A204.1 (cell line): ENCODE results near the gene FAM227B.
"Not testable (repeated sequence)": the region's sequence is repeated elsewhere in the genome, so short reads cannot be mapped to it uniquely, and the experiment has no call there.

Experiments used
- FAIRE-seq: peaks from 2 replicates; lab custom pipeline; 2012; peaks lifted over from hg19 to GRCh38; lab: Jason Lieb, UNC

FAM227B gene

GRCh38 chr15:49372366-49372765, 248.3 kb downstream of the FAM227B start:
- no peak for FAIRE-seq

DNA sequence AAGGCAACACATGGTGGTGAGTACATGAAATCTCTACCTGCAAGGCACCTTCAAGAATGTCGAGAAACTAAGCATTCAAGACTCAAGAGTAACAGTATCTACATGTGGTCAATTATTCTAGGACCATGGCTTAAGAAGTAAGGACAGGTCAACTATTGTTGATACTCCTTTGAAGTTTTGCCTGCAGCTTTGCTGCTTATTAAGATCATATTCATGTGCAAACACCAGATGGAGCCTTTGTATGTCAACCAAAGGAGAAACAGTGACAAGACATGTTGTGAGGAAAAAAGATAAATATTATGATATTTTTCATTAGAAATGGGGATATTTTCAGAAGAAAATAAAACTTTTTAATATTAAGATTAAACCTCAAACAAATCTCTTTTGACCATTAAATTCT, 249.8 kb downstream of the FAM227B start:
- peak; percentile 32 for FAIRE-seq

DNA sequence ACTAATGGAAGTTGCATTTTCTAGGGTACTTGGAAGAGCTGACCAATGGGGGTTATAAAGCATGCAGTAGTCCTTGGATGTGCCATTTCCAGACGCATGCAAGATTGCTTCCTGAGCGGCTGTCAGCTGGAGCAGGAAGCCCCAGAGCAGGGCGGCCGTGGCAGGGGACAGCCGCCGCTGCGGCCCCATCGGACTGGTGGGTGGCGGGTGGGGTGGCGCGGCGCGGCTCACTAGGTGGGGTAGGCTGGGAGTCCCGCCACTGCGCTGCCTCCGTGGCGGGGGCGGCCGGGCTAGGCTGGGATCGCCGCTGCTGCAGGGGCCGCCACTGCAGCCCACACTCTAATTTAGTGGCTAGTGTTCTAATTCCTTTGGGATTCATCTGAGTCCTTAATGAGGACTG, 254.1 kb downstream of the FAM227B start:
- FAIRE-seq = no peak

DNA sequence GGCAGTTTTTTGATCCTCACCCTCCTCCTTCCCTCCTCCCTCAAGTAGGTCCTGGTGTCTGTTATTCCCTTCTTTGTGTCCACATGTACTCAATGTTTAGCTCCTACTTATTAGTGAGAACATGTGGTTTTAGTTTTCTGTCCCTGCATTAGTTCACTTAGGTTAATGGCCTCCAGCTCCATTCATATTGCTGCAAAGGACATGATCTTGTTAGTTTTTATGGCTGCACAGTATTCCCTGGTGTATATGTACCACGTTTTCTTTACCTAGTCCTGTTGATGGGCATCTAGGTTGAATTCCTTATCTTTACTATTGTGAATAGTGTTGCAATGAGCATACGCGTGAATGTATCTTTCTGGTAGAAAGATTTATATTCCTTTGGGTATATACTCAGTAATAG, 259.2 kb downstream of the FAM227B start:
- no peak for FAIRE-seq

DNA sequence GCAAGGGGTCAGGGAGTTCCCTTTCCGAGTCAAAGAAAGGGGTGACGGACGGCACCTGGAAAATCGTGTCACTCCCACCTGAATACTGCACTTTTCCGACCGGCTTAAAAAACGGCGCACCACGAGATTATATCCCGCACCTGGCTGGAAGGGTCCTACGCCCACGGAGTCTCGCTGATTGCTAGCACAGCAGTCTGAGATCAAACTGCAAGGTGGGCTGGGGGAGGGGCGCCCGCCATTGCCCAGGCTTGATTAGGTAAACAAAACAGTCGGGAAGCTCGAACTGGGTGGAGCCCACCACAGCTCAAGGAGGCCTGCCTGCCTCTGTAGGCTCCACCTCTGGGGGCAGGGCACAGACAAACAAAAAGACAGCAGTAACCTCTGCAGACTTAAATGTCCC, 266.2 kb downstream of the FAM227B start:
- FAIRE-seq = not testable (repeated sequence)

GRCh38 chr15:49343546-49343945, 277.1 kb downstream of the FAM227B start:
- no peak for FAIRE-seq

DNA sequence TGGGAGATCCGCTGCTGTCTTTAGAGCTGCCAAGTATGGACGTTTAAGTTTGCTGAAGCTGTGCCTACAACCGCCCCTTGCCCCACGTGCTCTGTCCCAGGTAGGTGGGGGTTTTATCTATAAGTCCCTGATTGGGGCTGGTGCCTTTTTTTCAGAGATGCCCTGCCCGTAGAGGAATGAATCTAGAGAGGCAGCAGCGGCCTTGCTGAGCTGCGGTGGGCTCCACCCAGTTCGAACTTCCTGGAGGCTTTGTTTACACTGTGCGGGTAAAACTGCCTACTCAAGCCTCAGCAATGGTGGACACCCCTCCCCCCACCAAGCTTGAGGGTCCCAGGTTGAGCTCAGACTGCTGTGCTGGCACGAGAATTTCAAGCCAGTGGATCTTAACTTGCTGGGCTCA, 281.0 kb downstream of the FAM227B start:
- no peak for FAIRE-seq

DNA sequence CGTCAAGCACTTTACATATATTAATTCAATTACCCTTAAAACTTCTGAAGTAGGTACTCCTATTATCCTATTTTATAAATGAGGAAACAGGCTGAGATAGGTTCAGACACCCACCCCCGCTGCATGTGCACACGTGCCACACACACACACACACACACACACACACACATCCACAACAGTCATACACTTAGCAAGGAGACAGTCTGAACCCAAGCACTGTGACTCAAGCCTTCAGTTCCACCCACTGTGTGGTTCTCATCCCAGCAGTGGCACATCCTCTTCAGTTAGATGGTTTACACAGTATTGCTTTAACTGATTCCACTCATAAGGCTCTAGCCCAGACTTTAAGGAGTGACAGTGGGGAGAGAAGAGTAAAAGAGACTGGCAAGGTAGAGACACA, 288.7 kb downstream of the FAM227B start:
- no peak for FAIRE-seq

DNA sequence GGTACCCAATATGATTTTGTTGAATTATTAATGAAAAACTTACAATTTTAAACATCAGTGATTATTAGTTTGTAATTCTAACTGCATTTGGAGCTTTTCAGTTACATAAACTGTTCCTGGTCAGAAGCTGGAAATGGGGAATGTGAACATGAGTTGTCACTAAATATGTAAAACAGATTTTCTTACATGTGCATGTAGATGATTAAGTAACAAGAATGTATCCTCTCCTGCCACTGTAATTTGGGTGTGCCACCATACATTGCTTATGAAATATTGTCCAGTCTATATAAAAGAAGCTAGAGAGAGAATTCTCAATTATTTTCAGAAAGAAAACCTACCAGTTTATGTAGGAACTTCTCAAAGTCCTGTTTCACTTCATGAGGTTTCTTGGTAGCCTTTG, 289.2 kb downstream of the FAM227B start:
- FAIRE-seq = no peak

DNA sequence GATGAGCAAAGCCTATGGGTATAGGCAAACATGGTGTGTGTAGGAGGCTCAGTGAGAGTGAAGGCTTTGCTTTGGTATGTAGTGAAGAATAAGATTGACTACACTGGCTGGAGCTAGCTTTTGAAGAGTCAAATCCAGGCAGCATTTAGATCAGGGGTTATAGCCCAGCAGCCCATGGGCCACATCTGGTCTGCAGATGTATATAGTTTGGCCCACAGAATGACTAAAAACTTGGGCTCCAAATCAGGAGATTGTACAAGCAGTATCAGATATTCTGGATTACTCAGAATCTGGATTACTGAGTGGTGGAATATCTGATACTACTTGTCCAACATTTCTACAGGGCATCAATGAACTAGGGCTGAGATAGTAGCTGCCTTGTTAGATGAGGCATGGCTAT, 290.5 kb downstream of the FAM227B start:
- FAIRE-seq = no peak

DNA sequence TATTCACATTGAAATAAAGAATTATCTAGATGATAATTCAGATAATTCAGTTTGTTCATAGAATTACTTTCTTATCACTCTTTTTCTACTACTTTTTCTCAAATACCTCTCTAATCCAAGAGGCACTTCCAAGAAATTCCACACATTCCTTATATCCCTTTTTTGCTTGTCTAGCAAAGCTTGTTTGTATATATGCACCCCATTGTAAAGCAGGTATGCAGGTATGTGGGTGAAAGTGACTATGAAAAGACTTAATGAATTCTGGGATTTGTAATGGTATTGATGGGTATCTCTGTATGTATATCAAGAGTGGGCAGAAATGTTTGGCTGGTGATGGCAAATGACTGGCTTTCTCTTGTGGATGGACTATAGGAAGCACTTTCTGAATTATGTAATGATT, 291.7 kb downstream of the FAM227B start:
- no peak for FAIRE-seq

- FAIRE-seq = no peak
Measured at GRCh38 chr15:49327927-49328326, 292.7 kb downstream of the FAM227B start.

GRCh38 chr15:49323207-49323606, 297.4 kb downstream of the FAM227B start:
- FAIRE-seq = no peak

GRCh38 chr15:49320351-49320750, 300.3 kb downstream of the FAM227B start:
- FAIRE-seq = no peak

DNA sequence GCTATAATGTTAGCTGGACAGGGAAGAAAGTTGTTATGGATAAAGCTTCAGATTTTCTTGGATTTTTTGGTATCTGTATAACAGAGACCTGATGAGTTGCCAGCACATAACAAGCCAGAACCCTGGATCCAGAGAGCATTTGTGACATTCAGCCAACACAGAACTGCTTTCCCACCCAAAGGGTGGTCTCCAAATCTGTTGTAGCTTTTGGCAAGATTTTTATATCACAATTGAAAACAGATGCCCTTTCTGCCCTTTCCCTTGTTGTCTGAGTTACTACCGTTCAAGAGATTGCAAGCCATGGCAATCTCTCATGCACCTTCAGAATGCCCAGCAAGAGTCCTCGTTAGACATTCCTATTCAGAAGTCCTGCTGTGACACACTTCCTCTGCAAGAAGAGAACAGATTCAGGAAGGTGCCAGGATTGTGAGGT, 305.2 kb downstream of the FAM227B start:
- no peak for FAIRE-seq

DNA sequence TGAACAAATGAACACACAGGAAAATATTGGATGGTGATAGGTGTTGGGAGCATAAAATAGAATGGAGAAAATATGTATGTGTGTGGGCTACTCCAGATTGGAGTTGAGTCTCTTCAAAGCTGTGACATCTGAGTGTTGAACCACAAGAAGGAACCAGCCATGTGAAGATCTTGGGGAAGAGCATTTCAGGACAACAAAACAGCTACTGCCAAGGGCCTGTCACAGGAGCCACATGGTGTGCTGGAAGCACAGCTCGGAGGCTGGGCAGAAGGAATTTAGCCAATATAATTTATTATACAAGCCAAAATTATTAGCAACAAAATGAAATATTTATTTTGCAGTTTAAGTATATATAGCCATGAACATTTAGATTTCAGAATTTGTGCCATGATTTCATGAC, 305.9 kb downstream of the FAM227B start:
- FAIRE-seq = no peak

DNA sequence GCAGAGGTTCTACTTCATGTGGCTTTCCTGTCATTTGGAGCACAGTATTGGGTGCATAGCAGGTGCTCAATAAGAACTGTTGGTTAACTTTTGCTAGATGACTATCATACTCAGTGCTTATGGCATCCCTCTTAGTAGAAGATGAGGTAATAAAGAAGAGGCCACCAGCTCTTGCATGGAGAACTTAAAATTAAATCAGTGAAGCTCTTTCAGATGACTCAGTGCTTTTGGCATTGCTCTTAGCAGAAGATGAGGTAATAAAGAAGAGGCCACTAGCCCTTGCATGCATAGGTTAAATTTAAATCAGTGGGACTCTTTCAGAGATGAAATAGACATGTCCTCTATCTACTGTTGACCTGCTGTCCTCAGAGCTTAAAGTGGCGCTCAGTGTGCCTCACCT, 307.0 kb downstream of the FAM227B start:
- FAIRE-seq = no peak

DNA sequence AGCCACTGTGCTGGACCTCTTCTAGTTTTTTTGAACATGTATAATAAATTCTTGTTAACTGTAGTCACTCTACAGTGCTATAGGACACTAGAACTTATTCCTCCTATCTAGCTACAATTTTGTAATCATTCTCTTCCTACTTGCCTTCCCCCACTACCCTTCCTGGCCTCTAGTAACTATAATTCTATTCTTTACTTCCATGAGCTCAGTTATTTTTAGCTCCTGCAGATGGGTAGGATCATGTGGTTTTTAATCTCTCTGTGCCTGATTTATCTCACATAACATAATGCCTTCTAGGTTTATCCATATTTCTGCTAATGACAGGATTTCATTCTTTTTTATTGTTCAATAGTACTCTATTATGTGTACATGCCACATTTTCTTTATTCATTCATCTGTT, 310.7 kb downstream of the FAM227B start:
- FAIRE-seq = no peak

DNA sequence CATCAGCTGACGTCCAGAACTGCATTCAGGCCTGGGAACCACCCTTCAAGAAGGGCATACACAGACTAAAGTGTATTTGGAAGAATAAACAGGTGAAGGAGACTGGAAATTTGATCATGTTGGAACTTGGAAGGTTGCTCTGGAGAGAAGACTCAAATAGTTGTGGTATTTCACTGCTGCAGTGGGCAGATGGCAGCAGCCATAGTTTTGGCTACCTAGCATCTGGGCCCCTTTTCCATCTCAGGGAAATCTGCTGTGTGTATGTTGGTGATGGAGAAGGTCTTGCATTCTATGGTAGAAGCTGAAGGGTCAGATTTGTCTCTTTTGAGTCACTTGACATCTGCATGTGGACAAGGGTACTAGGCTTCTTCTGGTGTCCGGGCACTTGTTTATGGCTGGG, 311.9 kb downstream of the FAM227B start:
- no peak for FAIRE-seq

GRCh38 chr15:49306551-49306950, 314.1 kb downstream of the FAM227B start:
- no peak for FAIRE-seq

GRCh38 chr15:49303003-49303402, 317.6 kb downstream of the FAM227B start:
- no peak for FAIRE-seq

DNA sequence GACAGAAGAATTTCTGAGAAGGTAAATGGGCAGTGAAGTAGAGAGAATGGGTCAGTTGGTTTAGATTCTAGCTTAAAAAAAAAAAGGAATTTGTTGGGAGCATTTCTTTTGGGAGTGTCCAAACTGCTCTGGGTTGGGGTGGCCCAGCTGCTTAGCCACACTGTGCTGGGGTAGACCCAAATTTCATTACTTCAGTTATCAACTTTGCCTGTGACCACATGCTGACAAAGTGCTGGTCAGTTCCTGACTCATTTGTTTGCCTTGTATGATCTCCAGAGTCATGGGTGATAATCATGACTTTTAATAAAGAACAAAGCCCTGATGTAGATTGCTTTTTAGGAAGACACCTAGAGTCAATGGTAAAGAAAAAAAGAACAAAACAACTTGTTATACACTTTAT, 319.1 kb downstream of the FAM227B start:
- FAIRE-seq = no peak

DNA sequence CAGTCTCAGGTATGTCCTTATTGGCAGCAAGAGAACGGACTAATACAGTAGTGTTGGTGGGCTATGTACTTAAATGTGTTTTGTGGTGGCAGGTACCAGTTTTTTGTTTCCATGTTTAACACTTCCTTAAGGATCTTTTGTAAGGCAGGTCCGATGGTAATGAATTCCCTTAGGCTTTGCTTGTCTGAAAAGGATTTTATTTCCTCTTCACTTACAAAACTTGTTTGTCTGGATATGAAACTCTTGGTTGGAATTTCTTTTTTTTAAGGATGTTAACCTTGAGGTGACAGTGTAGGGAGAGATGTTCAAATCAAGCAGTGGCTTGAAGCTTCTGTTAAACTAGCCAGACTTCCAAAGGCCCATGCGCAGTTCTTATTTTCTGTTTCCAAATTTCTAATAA, 319.8 kb downstream of the FAM227B start:
- FAIRE-seq = no peak

DNA sequence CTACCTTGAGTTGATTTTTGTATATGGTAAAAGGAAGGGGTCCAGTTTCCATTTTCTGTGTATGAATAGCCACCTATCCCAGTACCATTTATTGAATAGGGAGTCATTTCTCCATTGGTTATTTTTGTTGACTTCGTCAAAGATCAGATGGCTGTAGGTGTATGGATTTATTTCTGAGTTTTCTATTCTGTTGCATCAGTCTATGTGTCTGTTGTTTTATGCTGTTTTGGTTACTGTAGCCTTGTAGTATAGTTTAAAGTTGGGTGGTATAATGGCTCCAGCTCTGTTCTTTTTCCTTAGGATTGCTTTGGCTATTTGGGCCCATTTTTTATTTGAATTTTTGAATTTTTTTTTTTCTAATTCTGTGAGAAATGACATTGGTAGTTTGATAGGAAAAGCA, 323.0 kb downstream of the FAM227B start:
- FAIRE-seq = no peak

- no peak for FAIRE-seq
Measured at GRCh38 chr15:49296258-49296657, 324.4 kb downstream of the FAM227B start.
